Measurements from ENCODE around the gene LYPD1. TPM values are rescaled to one million over a fixed set of nuclear protein-coding genes. Genes with fewer than 3 reads are reported as not detected.
A peak's percentile ranks its signal among the peaks of the same experiment; 100 is the strongest.

Gene LYPD1
- total RNA-seq, 1 donor from 2014 or later: 1.1 TPM

DNA sequence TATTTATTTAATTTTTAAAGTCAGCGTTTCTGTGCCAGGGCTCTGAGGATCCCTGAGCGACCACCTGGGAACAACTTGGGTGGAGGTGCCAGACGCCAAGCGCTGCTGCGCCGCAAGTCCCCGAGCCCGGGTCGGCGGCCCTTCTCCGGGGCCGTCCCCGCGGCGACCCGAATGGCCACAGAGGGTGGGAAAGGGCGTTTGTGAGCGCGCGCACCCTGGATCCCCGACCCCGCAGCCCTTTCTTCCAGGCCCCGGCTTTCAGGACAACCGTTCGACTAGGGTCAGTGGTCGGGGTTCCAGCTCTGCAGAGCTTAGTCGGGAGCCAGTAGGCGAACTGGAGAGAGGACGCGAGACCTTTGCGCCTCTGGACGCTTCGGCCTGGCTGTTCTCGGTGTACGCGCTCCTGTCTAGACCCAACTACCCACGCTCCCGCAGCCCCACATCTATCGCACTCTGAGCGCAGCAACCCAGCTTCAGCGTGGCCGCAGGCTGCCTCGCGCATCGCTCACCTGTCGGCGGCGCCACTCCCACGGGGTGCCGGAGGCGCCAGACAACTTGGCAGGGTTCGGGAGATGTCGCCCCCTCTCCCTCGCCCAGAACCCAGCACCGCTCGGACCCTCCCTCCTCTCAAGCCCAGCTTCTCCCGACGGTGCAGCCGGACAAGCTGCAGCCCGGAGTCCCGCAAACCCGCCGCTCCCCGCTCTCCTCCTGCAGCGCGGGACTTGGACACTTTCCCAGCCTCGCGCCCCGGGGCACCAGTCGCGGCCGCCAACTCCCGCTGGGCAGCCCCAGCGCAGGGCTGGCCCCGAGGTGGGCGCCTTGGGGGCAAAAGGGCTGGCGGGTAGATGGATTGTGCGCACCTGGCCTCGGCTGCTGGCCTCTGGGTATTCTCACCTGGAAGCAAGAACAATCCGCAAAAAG lies 758 bp downstream of the LYPD1 start:
- H3K27me3 Mint-ChIP-seq (ENCODE audit: unreplicated experiment): peaks cover 9% of the 10 kb centered on the region
- peaks cover 3% of the 10 kb centered on the region for H3K9me3 Mint-ChIP-seq (ENCODE audit: unreplicated experiment)
- peak; percentile 41 for DNase-seq
- TF ChIP-seq, protein P1, sequence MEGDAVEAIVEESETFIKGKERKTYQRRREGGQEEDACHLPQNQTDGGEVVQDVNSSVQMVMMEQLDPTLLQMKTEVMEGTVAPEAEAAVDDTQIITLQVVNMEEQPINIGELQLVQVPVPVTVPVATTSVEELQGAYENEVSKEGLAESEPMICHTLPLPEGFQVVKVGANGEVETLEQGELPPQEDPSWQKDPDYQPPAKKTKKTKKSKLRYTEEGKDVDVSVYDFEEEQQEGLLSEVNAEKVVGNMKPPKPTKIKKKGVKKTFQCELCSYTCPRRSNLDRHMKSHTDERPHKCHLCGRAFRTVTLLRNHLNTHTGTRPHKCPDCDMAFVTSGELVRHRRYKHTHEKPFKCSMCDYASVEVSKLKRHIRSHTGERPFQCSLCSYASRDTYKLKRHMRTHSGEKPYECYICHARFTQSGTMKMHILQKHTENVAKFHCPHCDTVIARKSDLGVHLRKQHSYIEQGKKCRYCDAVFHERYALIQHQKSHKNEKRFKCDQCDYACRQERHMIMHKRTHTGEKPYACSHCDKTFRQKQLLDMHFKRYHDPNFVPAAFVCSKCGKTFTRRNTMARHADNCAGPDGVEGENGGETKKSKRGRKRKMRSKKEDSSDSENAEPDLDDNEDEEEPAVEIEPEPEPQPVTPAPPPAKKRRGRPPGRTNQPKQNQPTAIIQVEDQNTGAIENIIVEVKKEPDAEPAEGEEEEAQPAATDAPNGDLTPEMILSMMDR (IDR thresholded peaks at IDR 0.05; ENCODE audit: partially characterized antibody, unreplicated experiment): no peak
- peak overlapping the region; percentile 77 for H3K4me3 Mint-ChIP-seq (ENCODE audit: unreplicated experiment)
- peaks cover 5% of the 10 kb centered on the region for H3K4me1 Mint-ChIP-seq (ENCODE audit: low read depth, unreplicated experiment)
- H3K27ac Mint-ChIP-seq (ENCODE audit: unreplicated experiment): no peak overlapping the region
- no peaks in the 10 kb centered on the region for H3K36me3 Mint-ChIP-seq (ENCODE audit: unreplicated experiment)

- Mint-ChIP-seq H3K27me3 (ENCODE audit: unreplicated experiment) (peaks cover 9% of the 10 kb centered on the region), H3K4me1 (ENCODE audit: low read depth, unreplicated experiment) (peaks cover 5% of the 10 kb centered on the region), H3K27ac (ENCODE audit: unreplicated experiment) (no peak overlapping the region), H3K36me3 (ENCODE audit: unreplicated experiment) (no peaks in the 10 kb centered on the region), H3K9me3 (ENCODE audit: unreplicated experiment) (peaks cover 3% of the 10 kb centered on the region), H3K4me3 (ENCODE audit: unreplicated experiment) (peak overlapping the region; percentile 86)
- DNase-seq: peak; percentile 83
- TF ChIP-seq, protein P1 (IDR thresholded peaks at IDR 0.05; ENCODE audit: partially characterized antibody, unreplicated experiment): peak; percentile 60
Measured at GRCh38 chr2:132668189-132668823, 1.7 kb downstream of the LYPD1 start.

DNA sequence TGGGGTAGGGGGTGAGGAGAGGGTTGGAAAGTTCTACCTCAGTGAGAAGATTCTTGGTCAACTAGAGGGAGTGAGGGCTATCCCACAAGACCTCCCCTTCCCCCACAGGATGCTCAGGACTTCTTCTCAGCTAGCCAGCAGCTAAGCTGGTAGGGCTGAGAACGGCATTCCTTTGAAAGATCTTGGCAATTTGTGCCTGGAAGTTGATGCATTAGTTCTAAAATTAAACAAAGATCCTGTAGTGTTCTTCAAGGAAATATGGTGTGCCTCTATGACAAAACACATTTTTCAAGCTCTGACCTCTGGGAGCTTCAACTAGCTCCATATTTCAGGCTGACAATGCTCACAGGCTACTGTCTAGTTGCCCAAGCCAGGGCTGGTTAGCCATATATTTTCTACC lies 2.3 kb downstream of the LYPD1 start:
- H3K36me3 Mint-ChIP-seq (ENCODE audit: unreplicated experiment): no peaks in the 10 kb centered on the region
- DNase-seq: no peak
- peaks cover 9% of the 10 kb centered on the region for H3K27me3 Mint-ChIP-seq (ENCODE audit: unreplicated experiment)
- H3K27ac Mint-ChIP-seq (ENCODE audit: unreplicated experiment): no peak overlapping the region
- H3K4me1 Mint-ChIP-seq (ENCODE audit: low read depth, unreplicated experiment): peaks cover 5% of the 10 kb centered on the region
- no peak overlapping the region for H3K4me3 Mint-ChIP-seq (ENCODE audit: unreplicated experiment)
- peaks cover 3% of the 10 kb centered on the region for H3K9me3 Mint-ChIP-seq (ENCODE audit: unreplicated experiment)
- TF ChIP-seq, protein P1 (IDR thresholded peaks at IDR 0.05; ENCODE audit: partially characterized antibody, unreplicated experiment): no peak

DNA sequence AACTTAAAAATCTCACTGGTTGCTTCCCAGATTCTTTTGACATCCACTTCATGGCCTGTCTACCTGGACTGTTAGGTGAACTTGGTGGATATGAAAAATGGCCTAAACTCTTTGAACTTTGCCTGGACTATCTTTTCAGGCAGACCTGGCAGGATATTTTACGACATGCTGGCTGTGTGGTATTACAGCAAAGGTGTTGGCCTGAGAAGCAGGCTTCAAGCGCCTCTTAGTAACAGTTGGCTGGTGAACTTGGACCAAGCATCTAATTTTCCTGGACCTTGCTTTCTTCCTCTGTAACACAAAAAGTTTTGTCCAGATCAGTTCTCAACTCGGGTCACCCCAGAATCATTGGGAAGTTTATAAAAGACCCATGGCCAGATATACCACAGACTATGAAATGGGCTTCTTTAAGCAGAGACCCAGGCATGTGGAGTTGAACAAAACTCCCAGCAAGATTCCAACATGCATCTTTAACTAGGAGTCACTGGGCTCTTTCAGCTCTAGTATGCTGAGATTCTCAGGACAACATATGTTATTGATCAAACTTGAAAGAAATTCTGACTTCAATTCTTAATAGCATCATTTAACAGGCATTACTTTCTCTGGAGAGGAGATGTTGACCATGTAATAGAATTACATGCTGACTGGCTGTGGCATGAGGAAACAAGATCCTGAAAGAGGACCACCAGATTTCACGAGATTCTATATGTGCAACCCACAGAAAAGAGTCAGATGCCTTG lies 4.4 kb downstream of the LYPD1 start:
- Mint-ChIP-seq H3K36me3 (ENCODE audit: unreplicated experiment) (no peaks in the 10 kb centered on the region), H3K27me3 (ENCODE audit: unreplicated experiment) (peaks cover 4% of the 10 kb centered on the region), H3K4me3 (ENCODE audit: unreplicated experiment) (no peak overlapping the region), H3K4me1 (ENCODE audit: low read depth, unreplicated experiment) (peaks cover 3% of the 10 kb centered on the region), H3K9me3 (ENCODE audit: unreplicated experiment) (peaks cover 2% of the 10 kb centered on the region), H3K27ac (ENCODE audit: unreplicated experiment) (no peak overlapping the region)
- TF ChIP-seq, protein P1 (IDR thresholded peaks at IDR 0.05; ENCODE audit: partially characterized antibody, unreplicated experiment): no peak
- no peak for DNase-seq
